ENCODE data around the gene STK10.

STK10 gene

GRCh38 chr5:172193872-172194271 is 5.8 kb upstream of the STK10 start, which contains the start of gene EFCAB9:
Gene EFCAB9 (plus strand): TSS chr5:172194172. CDS start chr5:172194173, 1 bp downstream.
- POLR2A ChIA-PET = no interaction called here
- no peak for TF ChIP-seq CTCF (IDR thresholded peaks at IDR 0.05; ENCODE audit: insufficient read depth, low read length, missing control alignments)
- no peak within 1 kb of the TSS for H3K4me3 ChIP-seq (ENCODE audit: low read depth, low read length)
- DNase-seq (ENCODE audit: low read depth, low spot score) = no peak
- CTCF ChIA-PET = interaction anchor here (1.0 kb wide), 1 partner anchor 173 kb away, joined by 3 read pairs; no protein-coding TSS in a partner anchor

DNA sequence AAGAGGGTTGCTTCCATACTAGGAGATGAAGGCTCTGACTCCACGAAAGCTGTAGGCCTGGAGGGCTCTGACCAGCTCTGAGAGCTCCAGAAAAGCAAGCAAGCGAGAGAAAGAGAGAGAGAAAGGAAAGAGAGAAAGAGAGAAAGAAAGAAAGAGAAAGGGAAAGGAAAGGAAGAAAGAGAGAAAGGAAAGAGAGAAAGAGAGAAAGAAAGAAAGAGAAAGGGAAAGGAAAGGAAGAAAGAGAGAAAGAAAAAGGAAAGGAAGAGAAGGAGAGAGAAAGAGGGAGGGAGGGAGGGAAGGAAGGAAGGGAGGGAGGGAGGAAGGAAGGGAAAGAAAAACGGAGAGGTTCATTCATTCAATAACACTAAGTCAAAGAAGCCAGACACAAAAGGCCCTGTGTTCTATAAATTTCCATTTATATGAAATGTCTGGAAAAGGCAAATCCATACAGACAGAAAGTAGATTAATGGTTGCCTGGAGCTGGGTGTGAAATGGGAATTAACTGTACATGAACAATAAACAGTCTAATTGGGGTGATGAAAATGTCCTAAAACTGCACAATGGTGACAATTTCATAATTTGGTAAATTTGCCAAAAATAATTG is 1.8 kb upstream of the STK10 start:
- no peak for TF ChIP-seq CTCF (IDR thresholded peaks at IDR 0.05; ENCODE audit: insufficient read depth, low read length, missing control alignments)
- no peak for DNase-seq (ENCODE audit: low read depth, low spot score)
- POLR2A ChIA-PET = interaction anchor here (0.9 kb wide), 1 partner anchor 93 kb away, joined by 4 read pairs; no protein-coding TSS in a partner anchor
- no peak overlapping the region for H3K4me3 ChIP-seq (ENCODE audit: low read depth, low read length)
- CTCF ChIA-PET = interaction anchor here (0.7 to 5.4 kb wide), 37 partner anchors 9 to 278 kb away, joined by 3 to 114 read pairs (median 10); partner anchors contain the start of gene UBTD2

- no peak for TF ChIP-seq CTCF (IDR thresholded peaks at IDR 0.05; ENCODE audit: insufficient read depth, low read length, missing control alignments)
- ChIA-PET CTCF (interaction anchor here (0.6 to 5.4 kb wide), 72 partner anchors 10 to 282 kb away, joined by 3 to 114 read pairs (median 6); partner anchors contain the start of genes FBXW11 and UBTD2), POLR2A (interaction anchor here (0.8 to 1.2 kb wide), 5 partner anchors 31 to 183 kb away, joined by 3 to 7 read pairs (median 4); partner anchors contain the start of gene FBXW11)
- DNase-seq (ENCODE audit: low read depth, low spot score) = no peak
- H3K4me3 ChIP-seq (ENCODE audit: low read depth, low read length) = peak overlapping the region; percentile 93
Observed at GRCh38 chr5:172188893-172189692, 1.1 kb upstream of the STK10 start.

DNA sequence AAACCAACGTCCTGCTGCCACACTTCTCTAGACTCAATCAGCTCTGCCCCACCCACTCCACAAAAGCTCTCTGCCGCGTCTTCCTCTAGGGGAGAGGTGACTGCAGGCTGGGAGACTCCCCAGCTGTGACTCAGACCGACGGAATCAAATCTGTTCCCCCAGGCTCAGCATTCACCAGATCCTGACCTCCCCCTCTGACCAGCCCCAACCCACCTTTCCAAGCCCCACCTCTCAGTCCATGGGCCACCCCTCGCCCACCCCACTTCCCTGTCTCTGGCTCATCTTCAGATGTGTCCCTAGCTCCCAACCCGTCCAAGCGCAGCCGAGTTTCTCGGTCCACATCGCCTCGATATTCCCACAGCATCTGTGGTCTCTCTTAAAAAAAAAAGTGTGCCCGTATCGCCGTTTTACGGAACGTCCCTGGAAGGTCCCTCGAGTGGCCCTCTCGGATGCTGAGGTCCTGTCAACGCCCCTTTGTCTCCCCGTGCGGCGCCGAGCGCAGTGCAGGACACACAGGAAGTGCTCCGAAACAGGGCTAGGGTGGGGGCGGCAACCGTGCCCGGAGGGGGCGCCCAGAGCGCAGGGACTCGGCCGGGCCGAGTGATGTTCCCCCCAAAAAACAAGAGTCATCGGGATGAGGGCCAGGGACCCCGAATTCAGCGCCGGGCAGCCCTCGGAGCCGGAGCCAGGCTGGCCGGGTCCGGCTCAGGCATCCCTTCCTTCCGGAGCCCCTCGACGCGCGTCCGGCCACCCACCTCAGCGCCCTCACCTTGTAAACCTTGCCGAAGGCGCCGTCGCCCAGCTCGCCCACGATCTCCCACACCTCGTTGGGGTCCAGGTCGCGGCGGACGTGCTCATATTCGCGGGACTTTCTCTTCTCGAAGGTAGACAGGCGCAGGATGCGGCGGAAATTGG is 649 bp downstream of the STK10 start:
- peak; percentile 23 for DNase-seq (ENCODE audit: low read depth, low spot score)
- ChIA-PET CTCF (interaction anchor here (0.5 to 5.4 kb wide), 26 partner anchors 8 to 276 kb away, joined by 3 to 114 read pairs (median 12); no protein-coding TSS in a partner anchor), POLR2A (interaction anchor here (0.6 to 3.0 kb wide), 8 partner anchors 14 to 123 kb away, joined by 3 to 14 read pairs (median 4); no protein-coding TSS in a partner anchor)
- peak overlapping the region; percentile 93 for H3K4me3 ChIP-seq (ENCODE audit: low read depth, low read length)
- peak; percentile 17 for TF ChIP-seq CTCF (IDR thresholded peaks at IDR 0.05; ENCODE audit: insufficient read depth, low read length, missing control alignments)

GRCh38 chr5:172186114-172186695 is 1.8 kb downstream of the STK10 start:
- H3K4me3 ChIP-seq (ENCODE audit: low read depth, low read length) = peak overlapping the region; percentile 93
- POLR2A ChIA-PET = interaction anchor here (0.6 to 3.0 kb wide), 6 partner anchors 13 to 90 kb away, joined by 3 to 14 read pairs (median 4); no protein-coding TSS in a partner anchor
- CTCF ChIA-PET = interaction anchor here (0.9 to 5.4 kb wide), 5 partner anchors 10 to 275 kb away, joined by 3 to 114 read pairs (median 3); no protein-coding TSS in a partner anchor
- DNase-seq (ENCODE audit: low read depth, low spot score) = no peak
- TF ChIP-seq CTCF (IDR thresholded peaks at IDR 0.05; ENCODE audit: insufficient read depth, low read length, missing control alignments) = no peak

Measured in AG04449 (cell line).